ENCODE results near the gene PDK1.

DNA sequence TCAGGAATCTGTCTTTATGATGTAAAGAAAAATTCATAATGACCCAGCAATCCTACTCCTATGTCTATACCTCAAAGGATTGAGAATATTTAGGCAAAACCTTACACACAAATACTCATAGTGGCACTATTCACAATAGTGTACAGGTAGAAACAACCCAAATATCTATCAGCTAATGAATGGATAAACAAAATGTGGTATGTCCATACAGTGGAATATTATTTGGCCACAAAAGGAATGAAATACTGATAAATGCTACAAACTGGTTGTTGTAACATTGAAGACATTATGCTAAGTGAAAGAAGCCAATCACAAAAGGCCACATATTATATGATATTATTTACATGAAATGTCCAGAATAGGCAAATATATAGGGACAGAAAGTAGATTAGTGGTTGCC lies 24.7 kb downstream of the PDK1 start:
- TF ChIP-seq, protein P1, sequence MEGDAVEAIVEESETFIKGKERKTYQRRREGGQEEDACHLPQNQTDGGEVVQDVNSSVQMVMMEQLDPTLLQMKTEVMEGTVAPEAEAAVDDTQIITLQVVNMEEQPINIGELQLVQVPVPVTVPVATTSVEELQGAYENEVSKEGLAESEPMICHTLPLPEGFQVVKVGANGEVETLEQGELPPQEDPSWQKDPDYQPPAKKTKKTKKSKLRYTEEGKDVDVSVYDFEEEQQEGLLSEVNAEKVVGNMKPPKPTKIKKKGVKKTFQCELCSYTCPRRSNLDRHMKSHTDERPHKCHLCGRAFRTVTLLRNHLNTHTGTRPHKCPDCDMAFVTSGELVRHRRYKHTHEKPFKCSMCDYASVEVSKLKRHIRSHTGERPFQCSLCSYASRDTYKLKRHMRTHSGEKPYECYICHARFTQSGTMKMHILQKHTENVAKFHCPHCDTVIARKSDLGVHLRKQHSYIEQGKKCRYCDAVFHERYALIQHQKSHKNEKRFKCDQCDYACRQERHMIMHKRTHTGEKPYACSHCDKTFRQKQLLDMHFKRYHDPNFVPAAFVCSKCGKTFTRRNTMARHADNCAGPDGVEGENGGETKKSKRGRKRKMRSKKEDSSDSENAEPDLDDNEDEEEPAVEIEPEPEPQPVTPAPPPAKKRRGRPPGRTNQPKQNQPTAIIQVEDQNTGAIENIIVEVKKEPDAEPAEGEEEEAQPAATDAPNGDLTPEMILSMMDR (conservative IDR thresholded peaks at IDR 0.05 in 1 of 2, IDR thresholded peaks at IDR 0.05 in 1 of 2; ENCODE audit: extremely low read depth in 1 of 2, insufficient read depth in 1 of 2, low read depth in 1 of 2, low read length in 2 of 2), result no peak
- TF ChIP-seq EZH2 (IDR thresholded peaks at IDR 0.05; ENCODE audit: borderline replicate concordance, low read length), result no peak
